Mesendoderm (in vitro differentiated cells): ENCODE data around the gene AAK1.
A peak's percentile ranks its signal among the peaks of the same experiment; 100 is the strongest.

Experiments used
- DNase-seq: peaks from one replicate; pipeline ENCODE4 v3.0.0; 2013
- H2AK5ac ChIP-seq: 2 replicates; pipeline ENCODE4 v1.6.1; 2013; ENCODE audit warnings: low read length, inconsistent platforms
- H2BK120ac ChIP-seq: 2 replicates; pipeline ENCODE4 v1.6.1; 2013; ENCODE audit warnings: low read depth, mild to moderate bottlenecking, low read length, moderate library complexity, mixed read lengths
- H2BK15ac ChIP-seq: replicated peaks from 2 replicates; pipeline ENCODE4 v1.6.1; 2013; ENCODE audit warnings: low read depth, mild to moderate bottlenecking, moderate library complexity
- H2BK5ac ChIP-seq: 2 replicates; pipeline ENCODE4 v1.6.1; 2013; ENCODE audit warnings: low read length, inconsistent platforms
- H3K18ac ChIP-seq: 2 replicates; pipeline ENCODE4 v1.6.1; 2013; ENCODE audit warnings: mild to moderate bottlenecking, low read length, mixed read lengths
- H3K23ac ChIP-seq: one replicate; pipeline ENCODE4 v1.6.1; 2013; ENCODE audit warnings: low read length
- H3K27ac ChIP-seq: 2 replicates; pipeline ENCODE4 v1.5.1; 2013; ENCODE audit warnings: low read depth, mild to moderate bottlenecking, inconsistent platforms, low read length, moderate library complexity
- H3K27me3 ChIP-seq: 2 replicates; pipeline ENCODE4 v1.6.1; 2013; ENCODE audit warnings: low read length, control low read depth, mild to moderate bottlenecking, inconsistent platforms; ENCODE audit not compliant: insufficient read depth, poor library complexity
- H3K36me3 ChIP-seq: 2 replicates; pipeline ENCODE4 v1.6.1; 2013; ENCODE audit warnings: low read length, inconsistent platforms; ENCODE audit not compliant: control insufficient read depth, insufficient read depth
- H3K4ac ChIP-seq: one replicate; pipeline ENCODE4 v1.6.1; 2013; ENCODE audit warnings: low read depth, mild to moderate bottlenecking, low read length, moderate library complexity
- H3K4me1 ChIP-seq: 2 replicates; pipeline ENCODE4 v1.6.1; 2013; ENCODE audit warnings: low read depth, low read length, inconsistent platforms; ENCODE audit not compliant: control insufficient read depth
- H3K4me2 ChIP-seq: 2 replicates; pipeline ENCODE4 v1.6.1; 2013; ENCODE audit warnings: low read length
- H3K4me3 ChIP-seq: 2 replicates; pipeline ENCODE4 v1.5.1; 2013; ENCODE audit warnings: mild to moderate bottlenecking, low read length
- H3K56ac ChIP-seq: one replicate; pipeline ENCODE4 v1.6.1; 2013; ENCODE audit warnings: low read length
- H3K79me1 ChIP-seq: 2 replicates; pipeline ENCODE4 v1.6.1; 2013; ENCODE audit warnings: low read length, inconsistent platforms
- H3K79me2 ChIP-seq: 2 replicates; pipeline ENCODE4 v1.6.1; 2013; ENCODE audit warnings: mild to moderate bottlenecking, low read length; ENCODE audit not compliant: control insufficient read depth, insufficient read depth
- H3K9ac ChIP-seq: 2 replicates; pipeline ENCODE4 v1.6.1; 2013; ENCODE audit warnings: low read length, inconsistent platforms
- H4K5ac ChIP-seq: one replicate; pipeline ENCODE4 v1.6.1; 2013; ENCODE audit warnings: low read length
- H4K8ac ChIP-seq: one replicate; pipeline ENCODE4 v1.6.1; 2013; ENCODE audit warnings: low read depth, mild to moderate bottlenecking, control low read depth, low read length, moderate library complexity
- WGBS: extraction: QIAGEN DNeasy Blood & Tissue Kit; methylation state at CpG from one replicate; pipeline ENCODE4 v1.1.7; 2013; ENCODE audit warnings: low lambda C conversion rate, missing lambda C conversion rate; ENCODE audit not compliant: insufficient coverage; ENCODE audit errors: extremely low coverage; 5-methylcytosine and 5-hydroxymethylcytosine counted together

Gene AAK1

GRCh38 chr2:69603146-69603743 is 40.3 kb downstream of the AAK1 start:
- Histone ChIP-seq H3K18ac (no peak overlapping the region), H3K36me3 (no peaks in the 10 kb centered on the region), H3K4me2 (no peak overlapping the region), H2BK15ac (no peak overlapping the region), H3K4me3 (no peak overlapping the region), H4K8ac (no peak overlapping the region), H2BK120ac (no peak overlapping the region), H3K23ac (no peak overlapping the region), H3K79me1 (peaks cover 12% of the 10 kb centered on the region), H3K27me3 (no peaks in the 10 kb centered on the region), H2BK5ac (no peak overlapping the region), H3K79me2 (peaks cover 3% of the 10 kb centered on the region), H4K5ac (no peak overlapping the region), H3K4ac (no peak overlapping the region), H3K4me1 (no peaks in the 10 kb centered on the region), H3K56ac (no peak overlapping the region), H3K27ac (no peak overlapping the region), H2AK5ac (no peak overlapping the region), H3K9ac (no peak overlapping the region)
- no CpG with 5 or more reads among the region's 4 CpGs for WGBS
- DNase-seq: no peak

- WGBS: no CpG with 5 or more reads among the region's 2 CpGs
- Histone ChIP-seq H2BK5ac (no peak overlapping the region), H4K5ac (no peak overlapping the region), H3K4ac (no peak overlapping the region), H2BK15ac (no peak overlapping the region), H3K23ac (no peak overlapping the region), H3K4me3 (no peak overlapping the region), H4K8ac (no peak overlapping the region), H3K4me2 (no peak overlapping the region), H2BK120ac (no peak overlapping the region), H3K79me1 (peaks cover 12% of the 10 kb centered on the region), H2AK5ac (no peak overlapping the region), H3K27ac (no peak overlapping the region), H3K27me3 (no peaks in the 10 kb centered on the region), H3K79me2 (peaks cover 2% of the 10 kb centered on the region), H3K9ac (no peak overlapping the region), H3K4me1 (no peaks in the 10 kb centered on the region), H3K36me3 (no peaks in the 10 kb centered on the region), H3K18ac (no peak overlapping the region), H3K56ac (no peak overlapping the region)
- peak; percentile 30 for DNase-seq
Observed at GRCh38 chr2:69601179-69601612, 42.3 kb downstream of the AAK1 start.

- Histone ChIP-seq H2BK5ac (no peak overlapping the region), H3K79me1 (peaks cover 12% of the 10 kb centered on the region), H4K5ac (no peak overlapping the region), H3K9ac (no peak overlapping the region), H3K27ac (no peak overlapping the region), H3K27me3 (no peaks in the 10 kb centered on the region), H2BK15ac (no peak overlapping the region), H3K18ac (no peak overlapping the region), H3K56ac (no peak overlapping the region), H3K4me1 (no peaks in the 10 kb centered on the region), H3K4me3 (no peak overlapping the region), H3K4ac (no peak overlapping the region), H4K8ac (no peak overlapping the region), H2AK5ac (no peak overlapping the region), H3K79me2 (no peaks in the 10 kb centered on the region), H3K4me2 (no peak overlapping the region), H3K23ac (no peak overlapping the region), H3K36me3 (no peaks in the 10 kb centered on the region), H2BK120ac (no peak overlapping the region)
- no peak for DNase-seq
- no CpG with 5 or more reads among the region's 4 CpGs for WGBS
Observed at GRCh38 chr2:69600425-69600824, 43.1 kb downstream of the AAK1 start.

GRCh38 chr2:69597843-69598610 is 45.5 kb downstream of the AAK1 start:
- DNase-seq: no peak
- Histone ChIP-seq H3K9ac (no peak overlapping the region), H3K4me3 (no peak overlapping the region), H2BK5ac (no peak overlapping the region), H4K8ac (no peak overlapping the region), H2BK120ac (no peak overlapping the region), H3K4me2 (no peak overlapping the region), H4K5ac (no peak overlapping the region), H3K4me1 (no peaks in the 10 kb centered on the region), H3K79me1 (peaks cover 3% of the 10 kb centered on the region), H3K56ac (no peak overlapping the region), H3K27me3 (no peaks in the 10 kb centered on the region), H2AK5ac (no peak overlapping the region), H3K36me3 (no peaks in the 10 kb centered on the region), H3K23ac (no peak overlapping the region), H3K27ac (no peak overlapping the region), H3K79me2 (no peaks in the 10 kb centered on the region), H3K18ac (no peak overlapping the region), H3K4ac (no peak overlapping the region), H2BK15ac (no peak overlapping the region)
- WGBS: no CpG with 5 or more reads among the region's 5 CpGs

- DNase-seq: no peak
- Histone ChIP-seq H3K36me3 (no peaks in the 10 kb centered on the region), H3K79me1 (peaks cover 3% of the 10 kb centered on the region), H3K4ac (no peak overlapping the region), H3K79me2 (no peaks in the 10 kb centered on the region), H3K9ac (no peak overlapping the region), H2BK15ac (no peak overlapping the region), H3K23ac (no peak overlapping the region), H3K56ac (no peak overlapping the region), H3K4me2 (no peak overlapping the region), H2BK5ac (no peak overlapping the region), H2AK5ac (no peak overlapping the region), H4K5ac (no peak overlapping the region), H3K18ac (no peak overlapping the region), H3K27me3 (no peaks in the 10 kb centered on the region), H2BK120ac (no peak overlapping the region), H4K8ac (no peak overlapping the region), H3K4me1 (no peaks in the 10 kb centered on the region), H3K27ac (no peak overlapping the region), H3K4me3 (no peak overlapping the region)
- no CpG with 5 or more reads among the region's 5 CpGs for WGBS
Observed at GRCh38 chr2:69597105-69597504, 46.4 kb downstream of the AAK1 start.
